ENCODE measurements around the gene CTDSP2.
"Not testable (repeated sequence)": the region's sequence is repeated elsewhere in the genome, so short reads cannot be mapped to it uniquely, and the experiment has no call there.

Gene CTDSP2

DNA sequence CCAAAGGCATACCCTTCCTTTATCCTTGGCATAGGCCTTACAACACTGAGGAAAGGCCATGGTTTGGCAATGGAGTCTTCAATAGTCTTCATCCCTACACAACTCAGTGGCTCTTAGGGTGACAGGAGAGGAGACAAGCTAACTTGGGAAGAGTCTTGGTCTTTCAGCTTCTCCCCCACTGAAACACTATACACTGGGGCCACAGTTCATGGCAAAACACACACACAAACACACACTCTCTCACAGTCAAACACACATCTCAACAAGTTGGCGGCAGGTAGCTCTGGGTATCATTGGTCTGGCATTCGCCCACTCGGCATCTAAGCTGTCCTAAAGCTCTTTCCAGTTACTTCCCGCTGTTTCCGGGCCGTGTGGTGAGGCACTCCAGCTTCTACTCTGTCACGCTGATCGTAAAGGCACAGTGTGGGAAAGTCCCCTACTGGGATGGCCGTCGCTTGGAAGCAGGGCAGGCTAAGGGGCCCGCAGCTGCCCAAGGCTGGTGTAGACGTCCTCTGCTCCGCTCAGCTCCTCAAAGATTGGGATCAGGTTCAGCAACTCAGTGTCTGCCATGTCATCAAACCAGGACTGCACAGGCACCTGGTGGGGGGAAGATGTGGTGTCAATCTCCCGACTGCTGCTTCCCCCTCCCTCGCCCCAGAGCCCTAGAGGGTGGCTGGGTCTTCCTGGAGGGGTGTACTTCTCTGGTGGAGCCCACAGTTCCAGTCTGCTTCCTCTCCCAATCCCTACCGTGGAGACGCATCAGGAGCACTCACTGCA, 23.2 kb downstream of the CTDSP2 start:
- DNase-seq (ENCODE audit: low read depth in 1 of 2, low spot score in 1 of 2): no peak
- no peaks in the 10 kb centered on the region for H3K27me3 ChIP-seq (ENCODE audit: insufficient read depth, poor library complexity, severe bottlenecking)
- no peak overlapping the region for H3K27ac ChIP-seq (replicated peaks)
- no peak for TF ChIP-seq POLR2AphosphoS5 (IDR thresholded peaks at IDR 0.05; ENCODE audit: low read depth)
- H3K4me3 ChIP-seq (replicated peaks; ENCODE audit: insufficient read depth, low read length): no peak overlapping the region

DNA sequence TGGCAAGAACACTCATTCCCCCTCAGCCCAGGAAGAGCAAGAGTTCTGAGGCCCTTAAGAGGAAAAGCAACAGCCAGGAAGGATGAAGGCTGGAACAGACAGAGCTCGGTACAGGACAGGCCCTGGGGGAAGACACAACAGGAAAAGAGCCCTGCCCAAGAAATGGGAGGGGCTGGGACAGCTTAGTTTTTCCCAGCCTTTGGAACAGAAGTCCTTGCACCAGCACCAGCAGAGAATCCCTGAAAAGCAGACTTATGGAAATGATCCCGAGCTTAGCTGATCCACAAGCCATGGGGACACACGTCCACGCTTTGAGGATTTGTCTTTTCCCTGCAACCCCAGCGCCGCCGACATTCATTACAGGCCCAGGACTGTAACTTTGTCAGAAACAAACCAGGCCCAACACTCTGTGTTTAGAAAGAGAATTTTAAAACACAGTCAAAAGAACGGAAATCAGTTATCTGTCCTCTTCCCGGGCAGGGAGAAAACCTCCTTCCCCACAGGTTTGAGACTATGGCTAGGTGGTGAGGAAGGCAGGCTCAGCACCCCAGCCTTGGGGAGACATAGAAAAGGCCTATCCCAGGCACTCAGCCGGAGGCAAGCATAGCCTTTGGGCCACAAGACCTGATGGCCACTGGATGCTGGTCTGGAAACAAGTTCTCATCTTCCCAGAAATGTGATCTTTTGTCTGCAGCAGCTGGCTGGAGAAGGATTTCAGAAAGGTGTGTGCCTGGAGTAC, 24.0 kb downstream of the CTDSP2 start:
- Histone ChIP-seq H3K4me3 (replicated peaks; ENCODE audit: insufficient read depth, low read length) (no peak overlapping the region), H3K27me3 (ENCODE audit: insufficient read depth, poor library complexity, severe bottlenecking) (no peaks in the 10 kb centered on the region), H3K27ac (replicated peaks) (no peak overlapping the region)
- TF ChIP-seq, protein P1, sequence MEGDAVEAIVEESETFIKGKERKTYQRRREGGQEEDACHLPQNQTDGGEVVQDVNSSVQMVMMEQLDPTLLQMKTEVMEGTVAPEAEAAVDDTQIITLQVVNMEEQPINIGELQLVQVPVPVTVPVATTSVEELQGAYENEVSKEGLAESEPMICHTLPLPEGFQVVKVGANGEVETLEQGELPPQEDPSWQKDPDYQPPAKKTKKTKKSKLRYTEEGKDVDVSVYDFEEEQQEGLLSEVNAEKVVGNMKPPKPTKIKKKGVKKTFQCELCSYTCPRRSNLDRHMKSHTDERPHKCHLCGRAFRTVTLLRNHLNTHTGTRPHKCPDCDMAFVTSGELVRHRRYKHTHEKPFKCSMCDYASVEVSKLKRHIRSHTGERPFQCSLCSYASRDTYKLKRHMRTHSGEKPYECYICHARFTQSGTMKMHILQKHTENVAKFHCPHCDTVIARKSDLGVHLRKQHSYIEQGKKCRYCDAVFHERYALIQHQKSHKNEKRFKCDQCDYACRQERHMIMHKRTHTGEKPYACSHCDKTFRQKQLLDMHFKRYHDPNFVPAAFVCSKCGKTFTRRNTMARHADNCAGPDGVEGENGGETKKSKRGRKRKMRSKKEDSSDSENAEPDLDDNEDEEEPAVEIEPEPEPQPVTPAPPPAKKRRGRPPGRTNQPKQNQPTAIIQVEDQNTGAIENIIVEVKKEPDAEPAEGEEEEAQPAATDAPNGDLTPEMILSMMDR (IDR thresholded peaks at IDR 0.05; ENCODE audit: insufficient read depth, low read length): no peak
- TF ChIP-seq SPI1 (IDR thresholded peaks at IDR 0.05; ENCODE audit: borderline replicate concordance, low read depth) (no peak), GABPA (IDR thresholded peaks at IDR 0.05; ENCODE audit: low read depth) (no peak), POLR2AphosphoS5 (IDR thresholded peaks at IDR 0.05; ENCODE audit: low read depth) (no peak), REST (IDR thresholded peaks at IDR 0.05; ENCODE audit: insufficient replicate concordance, low read depth) (no peak)
- DNase-seq (ENCODE audit: low read depth in 1 of 2, low spot score in 1 of 2): no peak

- Histone ChIP-seq H3K27me3 (ENCODE audit: insufficient read depth, poor library complexity, severe bottlenecking) (no peaks in the 10 kb centered on the region), H3K27ac (replicated peaks) (no peak overlapping the region), H3K4me3 (replicated peaks; ENCODE audit: insufficient read depth, low read length) (no peak overlapping the region)
- DNase-seq (ENCODE audit: low read depth in 1 of 2, low spot score in 1 of 2): no peak
- TF ChIP-seq POLR2AphosphoS5 (IDR thresholded peaks at IDR 0.05; ENCODE audit: low read depth): no peak
- no peak for TF ChIP-seq REST (IDR thresholded peaks at IDR 0.05; ENCODE audit: insufficient replicate concordance, low read depth)
- TF ChIP-seq SPI1 (IDR thresholded peaks at IDR 0.05; ENCODE audit: borderline replicate concordance, low read depth): no peak
- TF ChIP-seq, protein P1 (IDR thresholded peaks at IDR 0.05; ENCODE audit: insufficient read depth, low read length): no peak
- TF ChIP-seq GABPA (IDR thresholded peaks at IDR 0.05; ENCODE audit: low read depth): no peak
Measured at GRCh38 chr12:57821474-57822214, 24.9 kb downstream of the CTDSP2 start.

GRCh38 chr12:57821015-57821414, 25.5 kb downstream of the CTDSP2 start:
- H3K27me3 ChIP-seq (ENCODE audit: insufficient read depth, poor library complexity, severe bottlenecking); H3K27ac ChIP-seq (replicated peaks); H3K4me3 ChIP-seq (replicated peaks; ENCODE audit: insufficient read depth, low read length); DNase-seq (ENCODE audit: low read depth in 1 of 2, low spot score in 1 of 2): not testable (repeated sequence)

GRCh38 chr12:57820119-57820518, 26.4 kb downstream of the CTDSP2 start:
- H3K4me3 ChIP-seq (replicated peaks; ENCODE audit: insufficient read depth, low read length); DNase-seq (ENCODE audit: low read depth in 1 of 2, low spot score in 1 of 2); H3K27me3 ChIP-seq (ENCODE audit: insufficient read depth, poor library complexity, severe bottlenecking); H3K27ac ChIP-seq (replicated peaks): not testable (repeated sequence)

DNA sequence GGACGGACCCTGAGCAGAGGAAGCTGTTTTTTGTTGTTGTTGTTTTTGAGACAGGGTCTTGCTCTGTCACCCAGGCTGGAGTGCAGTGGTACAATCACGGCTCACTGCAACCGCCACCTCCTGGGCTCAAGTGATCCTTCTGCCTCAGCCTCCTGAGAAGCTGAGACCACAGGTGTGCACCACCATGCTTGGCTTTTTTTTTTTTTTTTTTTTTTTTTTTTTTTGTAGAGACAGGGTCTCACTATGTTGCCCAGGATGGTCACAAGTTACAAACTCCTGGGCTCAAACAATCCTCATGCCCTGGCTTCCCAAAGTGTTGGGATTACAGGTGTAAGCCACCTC, 28.6 kb downstream of the CTDSP2 start:
- DNase-seq (ENCODE audit: low read depth in 1 of 2, low spot score in 1 of 2); H3K27me3 ChIP-seq (ENCODE audit: insufficient read depth, poor library complexity, severe bottlenecking); H3K4me3 ChIP-seq (replicated peaks; ENCODE audit: insufficient read depth, low read length): not testable (repeated sequence)
- peak overlapping the region; percentile 33; the same call in 1 of the 2 replicates for H3K27ac ChIP-seq (replicated peaks)
